ENCODE results near the gene ESR2.
A peak's percentile ranks its signal among the peaks of the same experiment; 100 is the strongest.

The ESR2 gene

GRCh38 chr14:64292197-64292596, 2.0 kb downstream of the ESR2 start:
- H3K4me3 ChIP-seq (replicated peaks in 1 of 2; ENCODE audit: low read depth in 2 of 2, low read length in 2 of 2): no peak overlapping the region
- no peak for DNase-seq (ENCODE audit: low read depth in 2 of 2)
- TF ChIP-seq CTCF (IDR thresholded peaks at IDR 0.05; ENCODE audit: low read depth, low read length): no peak

- TF ChIP-seq CTCF (IDR thresholded peaks at IDR 0.05; ENCODE audit: low read depth, low read length): no peak
- peak in 1 of 2 donors; percentile 14 for DNase-seq (ENCODE audit: low read depth in 2 of 2)
- no peak overlapping the region for H3K4me3 ChIP-seq (replicated peaks in 1 of 2; ENCODE audit: low read depth in 2 of 2, low read length in 2 of 2)
Observed at GRCh38 chr14:64289571-64289970, 4.6 kb downstream of the ESR2 start.

- H3K4me3 ChIP-seq (replicated peaks in 1 of 2; ENCODE audit: low read depth in 2 of 2, low read length in 2 of 2): no peak overlapping the region
- no peak for DNase-seq (ENCODE audit: low read depth in 2 of 2)
- no peak for TF ChIP-seq CTCF (IDR thresholded peaks at IDR 0.05; ENCODE audit: low read depth, low read length)
Observed at GRCh38 chr14:64281805-64282204, 12.4 kb downstream of the ESR2 start.

DNA sequence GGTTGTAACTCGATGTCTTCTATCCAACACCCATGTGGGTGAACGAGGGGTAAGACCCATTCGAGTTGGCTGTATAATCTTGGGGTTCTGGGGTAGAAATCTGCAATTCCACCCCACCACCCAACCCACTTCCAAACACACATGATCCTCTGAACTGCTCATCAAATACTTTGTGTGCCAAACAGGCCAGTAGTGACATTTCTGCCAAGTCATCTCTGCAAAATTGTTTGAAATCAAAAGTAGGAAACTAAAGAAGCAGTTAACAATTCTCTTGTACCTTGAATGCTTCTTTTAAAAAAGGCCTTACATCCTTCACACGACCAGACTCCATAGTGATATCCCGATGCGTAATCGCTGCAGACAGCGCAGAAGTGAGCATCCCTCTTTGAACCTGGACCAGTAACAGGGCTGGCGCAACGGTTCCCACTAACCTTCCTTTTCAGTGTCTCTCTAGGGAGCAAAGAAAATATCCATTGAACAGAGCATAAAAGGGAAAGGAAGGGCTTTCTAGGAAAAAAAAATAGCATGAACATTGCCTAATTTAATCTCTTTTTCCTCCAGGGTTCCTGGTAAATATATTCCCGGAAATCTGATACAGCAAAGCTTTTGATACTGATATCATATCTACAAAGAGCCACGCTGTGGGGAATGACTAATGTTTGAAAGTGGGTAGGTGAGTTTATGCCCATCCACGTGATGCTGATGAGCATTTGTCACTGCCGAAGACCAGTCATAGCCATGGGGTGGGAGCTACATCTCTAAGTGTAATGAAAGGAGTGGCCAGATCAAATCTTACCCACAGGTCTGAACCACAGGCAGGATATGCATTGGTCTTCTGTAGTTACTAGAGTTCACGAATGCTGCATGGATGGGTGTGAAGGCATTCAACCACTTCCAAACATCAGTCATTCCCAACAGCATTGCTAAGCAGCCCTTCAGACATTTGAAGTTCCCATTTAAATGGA, 14.2 kb downstream of the ESR2 start:
- peak in 1 of 2 donors; percentile 6 for DNase-seq (ENCODE audit: low read depth in 2 of 2)
- no peak overlapping the region for H3K4me3 ChIP-seq (replicated peaks in 1 of 2; ENCODE audit: low read depth in 2 of 2, low read length in 2 of 2)
- no peak for TF ChIP-seq CTCF (IDR thresholded peaks at IDR 0.05; ENCODE audit: low read depth, low read length)

DNA sequence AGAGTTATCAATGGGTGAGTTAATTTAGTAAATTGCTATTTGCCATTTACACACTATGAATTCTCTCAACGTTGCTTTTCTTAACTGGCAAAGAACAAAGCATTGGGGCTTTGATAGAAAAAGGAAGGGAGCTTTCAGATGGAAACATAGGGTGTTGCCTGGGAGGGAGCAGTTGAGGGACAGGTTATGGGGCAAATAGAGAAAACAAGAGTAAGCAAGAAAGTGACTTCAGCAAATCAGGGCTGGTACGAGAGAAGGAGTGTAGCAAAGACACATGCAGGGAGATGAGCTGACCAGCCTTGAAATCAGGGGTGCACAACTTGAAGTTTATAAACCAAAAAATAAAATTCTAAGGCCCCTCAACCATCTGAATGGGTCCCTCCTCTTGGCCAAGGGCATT, 15.7 kb downstream of the ESR2 start:
- no peak for DNase-seq (ENCODE audit: low read depth in 2 of 2)
- H3K4me3 ChIP-seq (replicated peaks in 1 of 2; ENCODE audit: low read depth in 2 of 2, low read length in 2 of 2): no peak overlapping the region
- TF ChIP-seq CTCF (IDR thresholded peaks at IDR 0.05; ENCODE audit: low read depth, low read length): no peak

DNA sequence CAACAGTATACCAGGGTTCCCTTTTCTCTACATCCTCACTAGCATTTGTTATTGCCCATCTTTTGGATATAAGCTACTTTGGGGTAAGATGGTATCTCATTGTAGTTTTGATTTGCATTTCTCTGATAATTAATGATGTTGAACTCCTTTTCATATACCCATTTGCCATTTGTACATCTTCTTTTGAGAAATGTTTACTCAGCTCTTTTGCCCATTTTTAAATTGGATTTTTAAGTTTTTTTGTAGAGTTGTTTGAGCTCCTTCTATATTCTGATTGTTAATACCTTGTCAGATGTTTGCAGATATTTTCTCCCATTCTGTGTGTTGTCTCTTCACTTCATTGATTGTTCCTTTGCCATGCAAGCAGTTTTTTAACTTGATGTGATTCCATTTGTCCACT, 22.2 kb downstream of the ESR2 start:
- no peak overlapping the region for H3K4me3 ChIP-seq (replicated peaks in 1 of 2; ENCODE audit: low read depth in 2 of 2, low read length in 2 of 2)
- no peak for DNase-seq (ENCODE audit: low read depth in 2 of 2)
- no peak for TF ChIP-seq CTCF (IDR thresholded peaks at IDR 0.05; ENCODE audit: low read depth, low read length)

Data from cardiac fibroblast (primary cell).